Natural killer cell (primary cell): ENCODE measurements around the gene SLC26A9. TPM values are rescaled to one million over a fixed set of nuclear protein-coding genes. Genes with fewer than 3 reads are reported as not detected.
"Not testable (repeated sequence)": the region's sequence is repeated elsewhere in the genome, so short reads cannot be mapped to it uniquely, and the experiment has no call there.

Source experiments
- ATAC-seq, 3 donors: fragments of 150-1000 bp in 2 of 3; fragments of 200-7000 bp in 1 of 3; cut with Tn5 transposase; 1 replicate in 1 of 3; 2 replicates in 2 of 3; pipeline ENCODE4 v1.10.0; 2021; ENCODE audit warnings: mild to moderate bottlenecking in 2 of 3, moderate library complexity in 2 of 3
- DNase-seq, 2 donors: peaks; one replicate each; pipeline versions ENCODE4 v3.0.0 to v3.0.0-alpha.2; 2013 to 2021; ENCODE audit warnings: mixed read lengths in 1 of 2
- H3K27ac ChIP-seq: one replicate; pipeline ENCODE4 v1.5.1; 2013; ENCODE audit warnings: mild to moderate bottlenecking, low read length
- H3K27me3 ChIP-seq: one replicate; pipeline ENCODE4 v1.6.1; 2013; ENCODE audit warnings: low read length; ENCODE audit not compliant: control insufficient read depth, insufficient read depth
- H3K36me3 ChIP-seq: one replicate; pipeline ENCODE4 v1.6.1; 2013; ENCODE audit warnings: low read length; ENCODE audit not compliant: control insufficient read depth, insufficient read depth
- H3K4me1 ChIP-seq: one replicate; pipeline ENCODE4 v1.6.1; 2013; ENCODE audit warnings: low read length; ENCODE audit not compliant: control insufficient read depth, insufficient read depth
- H3K4me3 ChIP-seq: one replicate; pipeline ENCODE4 v1.5.1; 2013; ENCODE audit warnings: low read length
- H3K9me3 ChIP-seq: one replicate; pipeline ENCODE4 v1.6.1; 2013; ENCODE audit warnings: low read length; ENCODE audit not compliant: control insufficient read depth, insufficient read depth
- H3K27ac Mint-ChIP-seq, 2 donors: one replicate each; pipeline ENCODE4 v1.8.0; 2022; ENCODE audit warnings: mild to moderate bottlenecking in 2 of 2, mixed read lengths in 2 of 2, moderate library complexity in 1 of 2
- H3K27me3 Mint-ChIP-seq, 2 donors: one replicate each; pipeline ENCODE4 v1.8.0; 2022; ENCODE audit warnings: low read depth in 2 of 2, mixed read lengths in 2 of 2
- H3K36me3 Mint-ChIP-seq: one replicate; pipeline ENCODE4 v1.8.0; 2022; ENCODE audit warnings: mixed read lengths
- H3K4me1 Mint-ChIP-seq, 2 donors: one replicate each; pipeline ENCODE4 v1.8.0; 2022; ENCODE audit warnings: mixed read lengths in 2 of 2
- H3K4me3 Mint-ChIP-seq: one replicate; pipeline ENCODE4 v1.8.0; 2022; ENCODE audit warnings: mild to moderate bottlenecking, moderate library complexity, mixed read lengths
- H3K9me3 Mint-ChIP-seq, 2 donors: one replicate each; pipeline ENCODE4 v1.8.0; 2022; ENCODE audit warnings: mixed read lengths in 2 of 2
- WGBS: methylation state at CpG from one replicate; pipeline ENCODE4 v1.1.7; 2013; ENCODE audit warnings: missing lambda C conversion rate; ENCODE audit not compliant: insufficient coverage; 5-methylcytosine and 5-hydroxymethylcytosine counted together
- intact Hi-C: fragments of 100-400 bp; cut with micrococcal nuclease; formaldehyde crosslinking; loops from one replicate; pipeline ENCODE4 v1.14.2; 2022
- total RNA-seq, 4 donors: library from RNA; stranded (reverse); fragments of 120-200 nt in 1 of 4; gene quantifications; one replicate each; pipeline versions ENCODE4 v1.2.3 to v1.2.4, GENCODE V29; 2013 to 2022
- TF ChIP-seq, protein P1 (sequence below): fragments of 200-600 bp; IDR thresholded peaks from one replicate; pipeline ENCODE4 v1.8.0; 2022; ENCODE audit warnings: antibody characterized with exemption

The SLC26A9 gene
- total RNA-seq, 3 donors from 2014 or later (not counting 1 experiment from before 2014, with no cell fraction given): not detected

DNA sequence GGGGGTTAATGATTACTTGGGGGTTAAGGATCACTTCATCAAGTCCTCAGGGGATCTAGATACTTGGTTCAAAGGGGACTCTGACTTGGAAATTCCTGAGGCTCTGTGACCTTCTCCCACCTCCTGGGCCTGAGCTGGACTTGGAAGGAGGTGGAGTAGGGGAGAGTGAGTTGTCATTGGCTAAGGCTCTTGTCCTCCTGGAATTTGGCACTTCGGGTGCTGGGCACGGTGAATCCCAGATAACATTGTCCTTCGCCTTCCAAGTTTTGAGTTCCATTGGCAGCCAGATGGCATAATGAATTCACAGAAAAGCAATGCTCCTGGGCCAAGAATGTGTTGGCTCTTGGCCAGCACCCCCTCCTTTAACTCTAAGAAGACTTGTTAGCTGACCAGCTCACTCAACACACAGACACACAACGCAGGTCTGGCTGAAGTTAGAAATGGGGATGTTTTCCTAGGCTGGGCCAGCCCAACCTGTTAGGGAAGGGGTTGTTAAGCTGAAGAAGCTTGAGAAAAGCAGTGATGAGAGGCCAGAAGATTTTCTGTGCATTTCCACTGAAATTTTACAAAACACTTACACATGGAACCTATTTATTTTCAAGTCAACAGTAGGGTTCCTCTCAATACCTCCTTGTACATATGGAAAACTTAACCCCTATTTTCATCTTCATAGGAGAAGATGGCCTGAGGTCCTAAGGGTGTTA lies 29.7 kb downstream of the SLC26A9 start:
- Mint-ChIP-seq H3K36me3 (no peaks in the 10 kb centered on the region), H3K9me3 (no peaks in the 10 kb centered on the region), H3K27ac (no peak overlapping the region), H3K27me3 (peaks cover 0 to 3% of the 10 kb centered on the region in 2 donors), H3K4me3 (no peak overlapping the region), H3K4me1 (no peaks in the 10 kb centered on the region)
- ATAC-seq (no peak), DNase-seq (no peak)
- Histone ChIP-seq H3K4me1 (peaks cover 7% of the 10 kb centered on the region), H3K27ac (no peak overlapping the region), H3K36me3 (no peaks in the 10 kb centered on the region), H3K9me3 (no peaks in the 10 kb centered on the region), H3K4me3 (no peak overlapping the region), H3K27me3 (no peaks in the 10 kb centered on the region)
- intact Hi-C loops: no loop called here
- TF ChIP-seq, protein P1, sequence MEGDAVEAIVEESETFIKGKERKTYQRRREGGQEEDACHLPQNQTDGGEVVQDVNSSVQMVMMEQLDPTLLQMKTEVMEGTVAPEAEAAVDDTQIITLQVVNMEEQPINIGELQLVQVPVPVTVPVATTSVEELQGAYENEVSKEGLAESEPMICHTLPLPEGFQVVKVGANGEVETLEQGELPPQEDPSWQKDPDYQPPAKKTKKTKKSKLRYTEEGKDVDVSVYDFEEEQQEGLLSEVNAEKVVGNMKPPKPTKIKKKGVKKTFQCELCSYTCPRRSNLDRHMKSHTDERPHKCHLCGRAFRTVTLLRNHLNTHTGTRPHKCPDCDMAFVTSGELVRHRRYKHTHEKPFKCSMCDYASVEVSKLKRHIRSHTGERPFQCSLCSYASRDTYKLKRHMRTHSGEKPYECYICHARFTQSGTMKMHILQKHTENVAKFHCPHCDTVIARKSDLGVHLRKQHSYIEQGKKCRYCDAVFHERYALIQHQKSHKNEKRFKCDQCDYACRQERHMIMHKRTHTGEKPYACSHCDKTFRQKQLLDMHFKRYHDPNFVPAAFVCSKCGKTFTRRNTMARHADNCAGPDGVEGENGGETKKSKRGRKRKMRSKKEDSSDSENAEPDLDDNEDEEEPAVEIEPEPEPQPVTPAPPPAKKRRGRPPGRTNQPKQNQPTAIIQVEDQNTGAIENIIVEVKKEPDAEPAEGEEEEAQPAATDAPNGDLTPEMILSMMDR: no peak
- WGBS: 96% methylated on average over 3 of the region's 4 CpGs

DNA sequence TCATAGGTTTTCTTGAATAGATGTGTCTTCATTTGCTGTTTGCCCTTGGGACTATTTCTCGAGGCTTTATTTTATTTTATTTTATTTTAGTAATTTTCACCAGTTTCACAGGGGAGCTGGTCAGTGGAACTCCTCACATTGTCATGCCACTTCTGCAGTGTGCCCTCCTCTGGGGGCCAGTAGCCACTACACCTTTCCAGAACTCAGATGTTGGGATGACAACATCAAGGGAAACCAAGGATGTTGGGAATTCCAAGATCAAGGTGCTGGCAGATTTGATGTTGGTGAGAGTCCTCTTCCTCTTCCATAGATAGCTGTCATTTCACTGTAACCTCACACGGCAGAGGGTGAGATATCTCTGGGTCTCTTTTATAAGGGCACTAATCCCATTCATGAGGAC lies 35.5 kb downstream of the SLC26A9 start:
- H3K4me3 Mint-ChIP-seq: no peak overlapping the region
- no peaks in the 10 kb centered on the region for H3K36me3 ChIP-seq
- peaks cover 0 to 3% of the 10 kb centered on the region in 2 donors for H3K9me3 Mint-ChIP-seq
- H3K4me3 ChIP-seq: no peak overlapping the region
- H3K27me3 ChIP-seq: no peaks in the 10 kb centered on the region
- no peak overlapping the region for H3K27ac Mint-ChIP-seq
- peaks cover 3 to 6% of the 10 kb centered on the region in 2 donors for H3K27me3 Mint-ChIP-seq
- no peaks in the 10 kb centered on the region for H3K4me1 Mint-ChIP-seq
- TF ChIP-seq, protein P1: no peak
- DNase-seq (no peak), ATAC-seq (no peak)
- H3K4me1 ChIP-seq: no peaks in the 10 kb centered on the region
- intact Hi-C loops: no loop called here
- 75% methylated on average over 1 of the region's 2 CpGs for WGBS
- H3K27ac ChIP-seq: no peak overlapping the region
- H3K9me3 ChIP-seq: no peaks in the 10 kb centered on the region
- no peaks in the 10 kb centered on the region for H3K36me3 Mint-ChIP-seq

DNA sequence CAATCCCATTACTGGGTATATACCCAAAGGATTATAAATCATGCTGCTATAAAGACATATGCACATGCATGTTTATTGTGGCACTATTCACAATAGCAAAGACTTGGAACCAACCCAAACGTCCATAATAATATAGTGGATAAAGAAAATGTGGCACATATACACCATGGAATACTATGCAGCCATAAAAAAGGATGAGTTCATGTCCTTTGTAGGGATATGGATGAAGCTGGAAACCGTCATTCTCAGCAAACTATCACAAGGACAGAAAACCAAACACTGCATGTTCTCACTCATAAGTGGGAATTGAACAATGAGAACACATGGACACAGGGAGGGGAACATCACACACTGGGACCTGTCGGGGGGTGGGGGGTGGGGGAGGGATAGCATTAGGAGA lies 38.2 kb downstream of the SLC26A9 start:
- H3K4me1 Mint-ChIP-seq, DNase-seq, H3K27ac ChIP-seq, H3K36me3 ChIP-seq, H3K27me3 ChIP-seq, H3K9me3 ChIP-seq, H3K4me3 Mint-ChIP-seq, H3K4me1 ChIP-seq, intact Hi-C loops, H3K27ac Mint-ChIP-seq, H3K4me3 ChIP-seq, ATAC-seq, H3K36me3 Mint-ChIP-seq: not testable (repeated sequence)
- WGBS: no CpG with 5 or more reads among the region's 3 CpGs
- Mint-ChIP-seq H3K27me3 (peaks cover 12 to 13% of the 10 kb centered on the region in 2 donors), H3K9me3 (peaks cover 0 to 11% of the 10 kb centered on the region in 2 donors)

DNA sequence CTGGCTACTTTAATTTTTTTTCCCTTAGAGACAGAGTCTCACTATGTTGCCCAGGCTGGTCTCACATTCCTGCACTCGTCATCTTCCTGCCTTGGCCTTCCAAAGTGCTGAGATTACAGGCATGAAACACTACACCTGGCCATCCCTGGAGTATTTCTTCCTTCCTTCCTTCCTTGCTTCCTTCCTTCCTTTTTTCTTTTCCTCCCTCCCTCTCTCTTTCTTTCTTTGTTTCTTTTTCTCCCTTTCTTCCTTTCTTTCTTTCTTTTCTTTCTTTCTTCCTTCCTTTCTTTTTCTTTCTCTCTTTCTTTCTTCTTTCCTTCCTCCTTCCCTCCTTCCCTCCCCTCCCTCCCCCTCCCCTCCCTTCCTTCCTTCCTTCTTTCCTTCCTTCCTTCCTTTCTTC lies 46.9 kb downstream of the SLC26A9 start:
- Mint-ChIP-seq H3K9me3 (peaks cover 7 to 9% of the 10 kb centered on the region in 2 donors), H3K27me3 (peaks cover 6 to 21% of the 10 kb centered on the region in 2 donors), H3K4me1 (no peaks in the 10 kb centered on the region), H3K4me3 (no peak overlapping the region), H3K27ac (no peak overlapping the region), H3K36me3 (peaks cover 47% of the 10 kb centered on the region)
- peaks cover 7% of the 10 kb centered on the region for H3K4me1 ChIP-seq
- intact Hi-C loops: no loop called here
- H3K27me3 ChIP-seq: no peaks in the 10 kb centered on the region
- TF ChIP-seq, protein P1: no peak
- peaks cover 10% of the 10 kb centered on the region for H3K9me3 ChIP-seq
- DNase-seq: no peak
- no peak overlapping the region for H3K27ac ChIP-seq
- H3K36me3 ChIP-seq: no peaks in the 10 kb centered on the region
- H3K4me3 ChIP-seq: no peak overlapping the region
- WGBS: 81% methylated on average over 1 of the region's 1 CpG
- no peak for ATAC-seq

DNA sequence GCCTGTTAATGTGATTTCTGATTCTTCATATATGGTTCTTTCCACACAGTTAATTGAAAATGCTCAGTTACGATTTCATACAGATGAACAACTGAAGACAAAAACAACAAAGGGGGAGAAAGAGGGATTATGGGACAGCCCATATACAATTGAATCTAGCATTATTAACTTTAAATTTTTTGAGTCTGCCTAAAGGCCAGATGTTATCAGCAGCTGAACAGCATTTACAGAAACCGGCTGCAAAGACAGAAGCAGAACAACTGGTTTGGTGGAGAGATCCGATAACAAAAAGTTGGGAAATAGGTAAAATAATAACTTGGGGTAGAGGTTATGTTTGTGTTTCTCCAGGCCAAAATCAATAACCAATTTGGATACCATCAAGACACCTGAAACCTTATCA lies 49.1 kb downstream of the SLC26A9 start:
- intact Hi-C loops, H3K27me3 ChIP-seq, H3K27ac Mint-ChIP-seq, H3K9me3 Mint-ChIP-seq, DNase-seq, H3K4me3 Mint-ChIP-seq, H3K4me3 ChIP-seq, ATAC-seq, H3K36me3 ChIP-seq, H3K4me1 ChIP-seq, H3K4me1 Mint-ChIP-seq, H3K27ac ChIP-seq: not testable (repeated sequence)
- peaks cover 15% of the 10 kb centered on the region for H3K9me3 ChIP-seq
- Mint-ChIP-seq H3K36me3 (peaks cover 39% of the 10 kb centered on the region), H3K27me3 (peaks cover 0 to 24% of the 10 kb centered on the region in 2 donors)
- WGBS: 89% methylated on average over 2 of the region's 3 CpGs

DNA sequence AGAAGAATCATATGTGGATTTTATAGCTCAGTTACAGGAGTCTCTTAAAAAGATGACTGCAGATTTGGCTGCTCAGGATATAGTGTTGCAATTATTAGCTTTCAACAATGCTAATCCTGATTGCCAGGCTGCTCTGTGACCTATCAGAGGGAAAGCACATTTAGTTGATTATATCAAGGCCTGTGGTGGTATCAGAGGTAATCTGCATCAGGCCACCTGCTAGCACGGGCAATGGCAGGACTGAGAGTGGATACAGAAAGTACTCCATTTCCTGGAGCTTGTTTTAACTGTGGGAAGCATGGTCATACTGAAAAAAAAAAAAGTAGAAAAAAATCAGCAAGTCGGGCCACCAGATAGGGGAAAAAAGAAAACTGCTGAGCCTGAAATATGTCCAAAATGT lies 51.1 kb downstream of the SLC26A9 start:
- H3K27ac ChIP-seq, H3K4me3 ChIP-seq, H3K4me3 Mint-ChIP-seq, DNase-seq, intact Hi-C loops, H3K27me3 ChIP-seq, H3K36me3 ChIP-seq, H3K9me3 Mint-ChIP-seq, ATAC-seq, H3K27ac Mint-ChIP-seq: not testable (repeated sequence)
- H3K27me3 Mint-ChIP-seq: peaks cover 0 to 19% of the 10 kb centered on the region in 2 donors
- H3K4me1 Mint-ChIP-seq: peaks cover 0 to 14% of the 10 kb centered on the region in 2 donors
- H3K36me3 Mint-ChIP-seq: peaks cover 32% of the 10 kb centered on the region
- 13% methylated on average over 2 of the region's 2 CpGs for WGBS
- Histone ChIP-seq H3K9me3 (peaks cover 15% of the 10 kb centered on the region), H3K4me1 (peaks cover 11% of the 10 kb centered on the region)
